HUES48 (cell line): ENCODE data around the gene DNAJB6.

Experiments
- H3K27ac ChIP-seq: one replicate; pipeline ENCODE4 v1.7.0; 2013; ENCODE audit warnings: low read depth, low read length, inconsistent platforms
- H3K27me3 ChIP-seq: 2 replicates; pipeline ENCODE4 v1.6.1; 2013; ENCODE audit warnings: mild to moderate bottlenecking, low read length; ENCODE audit not compliant: control insufficient read depth, insufficient read depth
- H3K36me3 ChIP-seq: 2 replicates; pipeline ENCODE4 v1.6.1; 2013; ENCODE audit warnings: low read length; ENCODE audit not compliant: control insufficient read depth, insufficient read depth
- H3K4me1 ChIP-seq: 2 replicates; pipeline ENCODE4 v1.6.1; 2013; ENCODE audit warnings: mild to moderate bottlenecking, low read length; ENCODE audit not compliant: control insufficient read depth, insufficient read depth
- H3K4me3 ChIP-seq: 2 replicates; pipeline ENCODE4 v1.5.1; 2013; ENCODE audit warnings: mild to moderate bottlenecking, low read depth, low read length
- H3K9ac ChIP-seq: 2 replicates; pipeline ENCODE4 v1.6.1; 2013; ENCODE audit warnings: mild to moderate bottlenecking, low read depth, low read length, moderate library complexity
- H3K9me3 ChIP-seq: 2 replicates; pipeline ENCODE4 v1.6.1; 2013; ENCODE audit warnings: low read length; ENCODE audit not compliant: control insufficient read depth, insufficient read depth

DNAJB6 gene

DNA sequence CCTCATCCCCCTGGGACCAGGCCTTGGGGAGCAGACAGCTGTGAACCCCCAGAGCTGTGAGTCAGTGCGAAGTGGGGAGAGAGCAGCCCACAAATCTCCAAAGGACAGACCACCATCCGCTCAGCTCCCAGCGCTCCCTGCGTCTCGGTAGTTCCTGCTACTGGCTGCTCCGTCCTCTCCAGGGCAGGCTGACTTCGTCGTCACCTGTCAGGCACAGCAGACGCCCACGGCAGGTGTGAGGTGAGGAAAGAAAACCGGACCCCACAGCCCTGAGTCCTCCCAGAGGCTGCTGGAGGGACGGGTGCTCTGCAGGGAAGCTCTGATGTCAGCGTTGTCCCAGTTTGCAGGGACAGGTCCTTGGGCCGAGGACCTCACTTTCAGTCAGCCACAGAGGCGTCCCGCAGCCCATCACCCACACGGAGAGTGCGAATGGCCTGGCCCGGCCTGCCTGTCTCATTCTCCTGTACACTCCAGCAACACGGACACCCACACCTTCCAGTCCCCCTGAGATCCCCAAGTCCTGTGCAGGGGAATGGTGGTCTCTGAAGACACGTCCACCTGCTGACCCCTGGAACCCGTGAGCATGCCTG is 95.2 kb downstream of the DNAJB6 start:
- Histone ChIP-seq H3K9me3 (no peaks in the 10 kb centered on the region), H3K36me3 (no peaks in the 10 kb centered on the region), H3K27ac (no peak overlapping the region), H3K4me1 (peaks cover 6% of the 10 kb centered on the region; the same call in 1 of the 2 replicates), H3K9ac (no peak overlapping the region), H3K27me3 (no peaks in the 10 kb centered on the region), H3K4me3 (no peak overlapping the region)

DNA sequence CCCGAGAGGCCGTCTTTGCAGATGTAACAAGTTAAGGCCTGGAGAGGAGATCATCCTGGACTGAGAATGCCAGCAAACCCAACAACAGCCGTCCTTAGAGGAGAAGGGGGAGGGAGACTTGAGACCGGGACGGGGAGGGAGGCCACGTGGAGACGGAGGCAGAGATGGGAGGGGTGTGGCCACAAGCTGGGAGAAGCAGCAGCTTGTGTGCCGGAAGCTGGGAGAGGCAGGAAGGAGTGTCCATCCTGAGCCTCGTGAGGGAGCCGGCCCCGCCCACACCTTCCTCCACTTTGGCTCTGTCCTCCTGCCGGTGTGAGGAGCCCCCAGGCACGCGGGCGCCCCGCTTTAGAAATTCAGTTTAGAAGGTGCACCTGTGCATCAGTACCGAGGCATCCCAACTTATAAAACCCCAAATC is 95.7 kb downstream of the DNAJB6 start:
- H3K9me3 ChIP-seq, result no peaks in the 10 kb centered on the region
- peaks cover 6% of the 10 kb centered on the region; the same call in 1 of the 2 replicates for H3K4me1 ChIP-seq
- no peaks in the 10 kb centered on the region for H3K36me3 ChIP-seq
- H3K4me3 ChIP-seq, result no peak overlapping the region; the same call in 1 of the 2 replicates
- no peak overlapping the region for H3K9ac ChIP-seq
- no peak overlapping the region for H3K27ac ChIP-seq
- no peaks in the 10 kb centered on the region for H3K27me3 ChIP-seq

DNA sequence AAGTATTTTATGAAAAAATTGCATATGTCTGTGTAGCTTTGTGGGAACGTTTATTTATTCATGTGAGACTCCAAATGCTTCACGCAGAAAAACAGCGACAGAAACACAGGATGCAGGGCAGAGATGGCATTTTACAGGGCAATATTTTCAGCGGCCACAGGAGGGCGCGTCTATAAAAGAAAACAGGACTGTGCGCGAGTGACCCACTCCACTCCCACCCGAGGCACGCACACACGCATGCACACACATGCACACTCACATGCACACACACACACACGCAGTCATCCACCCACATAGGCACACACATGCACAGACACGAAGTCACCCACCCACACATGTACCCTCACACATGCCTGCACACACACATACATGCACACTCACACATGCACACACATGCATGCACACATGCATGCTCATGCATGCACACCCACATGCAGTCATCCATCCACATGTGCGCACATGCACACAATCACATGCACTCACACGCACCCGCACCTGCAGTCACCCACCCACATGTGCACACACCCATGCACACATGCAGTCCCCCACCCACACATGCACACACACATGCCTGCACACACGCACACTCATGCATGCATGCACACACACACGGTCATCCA is 96.3 kb downstream of the DNAJB6 start:
- H3K27me3 ChIP-seq, result no peaks in the 10 kb centered on the region
- no peak overlapping the region for H3K27ac ChIP-seq
- H3K4me3 ChIP-seq, result no peak overlapping the region; the same call in 1 of the 2 replicates
- peaks cover 6% of the 10 kb centered on the region; the same call in 1 of the 2 replicates for H3K4me1 ChIP-seq
- H3K9ac ChIP-seq, result no peak overlapping the region
- H3K9me3 ChIP-seq, result no peaks in the 10 kb centered on the region
- no peaks in the 10 kb centered on the region for H3K36me3 ChIP-seq

DNA sequence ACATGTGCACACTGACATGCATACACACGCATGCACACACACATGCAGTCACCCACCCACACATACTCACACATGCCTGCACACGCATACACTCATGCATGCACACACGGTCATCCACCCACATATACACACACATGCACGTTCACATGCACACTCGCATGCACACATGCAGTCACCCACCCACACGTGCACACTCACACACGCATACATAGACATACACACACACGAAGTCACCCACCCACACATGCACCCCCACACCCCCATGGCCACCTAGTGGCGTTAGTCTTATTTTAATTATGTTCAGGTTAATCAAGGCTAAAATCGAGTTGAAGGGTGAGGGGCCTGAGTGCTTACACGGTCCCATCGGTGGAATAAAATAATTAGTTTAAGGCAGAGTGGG is 96.8 kb downstream of the DNAJB6 start:
- Histone ChIP-seq H3K9ac (no peak overlapping the region), H3K4me1 (peaks cover 6% of the 10 kb centered on the region; the same call in 1 of the 2 replicates), H3K27me3 (no peaks in the 10 kb centered on the region), H3K9me3 (no peaks in the 10 kb centered on the region), H3K36me3 (no peaks in the 10 kb centered on the region), H3K4me3 (no peak overlapping the region), H3K27ac (no peak overlapping the region)

DNA sequence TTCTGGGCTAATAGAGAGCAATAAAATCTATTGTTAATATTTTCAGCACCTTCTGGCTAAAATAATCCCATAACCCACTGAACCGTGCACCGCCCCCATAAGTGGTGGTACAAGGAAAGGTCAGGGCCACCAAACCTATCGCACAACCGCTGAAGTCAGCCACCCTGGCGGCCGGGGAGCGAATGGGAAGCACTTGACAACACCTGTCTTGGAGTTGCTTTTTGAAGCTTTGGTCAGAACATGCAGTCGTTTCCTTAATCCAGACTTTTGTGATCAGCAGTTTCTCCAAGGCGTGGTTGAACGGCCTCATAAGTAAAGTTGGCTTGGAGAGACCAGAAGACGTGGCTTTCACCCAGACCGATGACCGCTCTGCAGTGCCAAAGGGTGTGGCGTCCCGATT is 97.4 kb downstream of the DNAJB6 start:
- H3K9me3 ChIP-seq, result no peaks in the 10 kb centered on the region
- H3K27me3 ChIP-seq, result no peaks in the 10 kb centered on the region
- H3K36me3 ChIP-seq, result no peaks in the 10 kb centered on the region
- no peak overlapping the region for H3K27ac ChIP-seq
- peaks cover 6% of the 10 kb centered on the region; the same call in 1 of the 2 replicates for H3K4me1 ChIP-seq
- no peak overlapping the region for H3K9ac ChIP-seq
- no peak overlapping the region for H3K4me3 ChIP-seq

DNA sequence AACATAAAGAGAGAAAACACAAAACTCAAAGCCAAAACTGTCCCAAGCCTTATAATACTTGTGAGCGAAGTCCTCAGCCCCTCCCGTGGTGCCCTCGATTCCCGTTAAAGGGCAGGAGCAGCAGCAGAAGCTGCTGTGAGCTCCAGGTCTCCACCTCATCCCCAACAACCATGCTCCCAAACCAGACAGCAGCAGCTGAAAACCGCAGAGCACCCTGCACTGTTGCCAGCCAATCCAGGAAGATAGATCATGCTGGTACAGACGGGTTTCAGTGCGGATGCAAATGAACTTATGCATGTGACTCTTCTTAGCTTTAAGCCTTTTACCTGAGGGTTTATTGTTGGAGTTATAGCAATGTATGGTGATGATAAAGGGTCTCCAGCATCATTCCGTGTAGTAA is 97.9 kb downstream of the DNAJB6 start:
- Histone ChIP-seq H3K9me3 (no peaks in the 10 kb centered on the region), H3K4me3 (no peak overlapping the region), H3K27me3 (no peaks in the 10 kb centered on the region), H3K4me1 (peaks cover 6% of the 10 kb centered on the region; the same call in 1 of the 2 replicates), H3K27ac (no peak overlapping the region), H3K36me3 (no peaks in the 10 kb centered on the region), H3K9ac (no peak overlapping the region)

DNA sequence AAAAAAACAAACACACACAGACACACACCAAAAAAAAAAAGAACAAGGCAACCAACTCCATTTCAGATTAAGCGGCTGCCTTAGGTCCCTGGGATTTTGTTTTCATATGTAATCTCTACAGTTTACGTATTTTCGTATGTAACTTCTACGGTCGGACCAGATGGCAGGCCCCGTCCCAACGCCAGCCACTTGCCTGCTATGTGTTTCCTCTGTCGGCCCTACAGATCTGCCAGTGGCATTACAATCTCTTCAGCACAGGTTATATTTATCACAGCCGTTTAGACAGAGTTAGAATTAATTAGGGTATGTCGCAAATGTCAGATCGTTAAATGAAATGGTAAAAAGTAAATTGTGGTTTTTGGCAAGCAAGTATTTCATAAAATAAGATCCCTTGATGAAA is 99.3 kb downstream of the DNAJB6 start:
- Histone ChIP-seq H3K9me3 (no peaks in the 10 kb centered on the region; the same call in 1 of the 2 replicates), H3K27me3 (no peaks in the 10 kb centered on the region), H3K4me1 (peaks cover 6% of the 10 kb centered on the region; the same call in 1 of the 2 replicates), H3K9ac (no peak overlapping the region), H3K36me3 (no peaks in the 10 kb centered on the region), H3K27ac (no peak overlapping the region), H3K4me3 (no peak overlapping the region)

DNA sequence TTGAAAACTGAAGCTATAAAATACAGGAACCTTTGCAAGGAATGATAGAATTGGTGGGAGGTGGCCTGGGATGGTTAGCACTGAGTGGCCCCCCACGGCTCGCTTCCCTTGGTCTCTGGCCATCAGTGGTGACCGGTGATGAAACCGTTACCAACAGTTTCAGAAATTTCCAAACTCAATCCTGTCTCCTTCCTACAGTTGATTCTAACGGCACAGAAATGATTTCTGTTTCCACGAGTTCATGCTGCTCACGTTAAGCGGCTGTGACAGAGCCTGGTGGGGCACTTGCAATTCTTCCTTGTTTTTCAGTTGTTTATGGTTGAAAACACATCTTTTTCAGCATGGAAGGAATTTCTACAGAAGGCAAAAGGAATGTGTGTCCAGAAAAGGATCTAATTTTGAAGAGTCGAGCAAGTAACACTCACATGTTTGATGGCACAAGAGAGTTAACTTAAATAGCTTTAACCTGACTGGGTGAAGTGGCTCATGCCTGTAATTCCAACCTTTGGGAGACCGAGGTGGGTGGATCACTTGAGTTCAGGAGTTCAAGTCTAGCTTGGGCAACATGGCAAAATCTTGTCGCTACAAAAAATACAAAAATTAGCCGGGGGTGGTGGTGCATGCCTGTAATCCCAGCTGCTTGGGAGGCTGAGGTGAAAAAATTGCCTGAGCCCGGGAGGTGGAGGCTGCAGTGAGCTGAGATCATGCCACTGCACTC is 100.1 kb downstream of the DNAJB6 start:
- Histone ChIP-seq H3K27me3 (no peaks in the 10 kb centered on the region), H3K27ac (no peak overlapping the region), H3K36me3 (no peaks in the 10 kb centered on the region), H3K4me1 (peaks cover 6% of the 10 kb centered on the region; the same call in 1 of the 2 replicates), H3K9ac (no peak overlapping the region), H3K4me3 (no peak overlapping the region), H3K9me3 (no peaks in the 10 kb centered on the region; the same call in 1 of the 2 replicates)

DNA sequence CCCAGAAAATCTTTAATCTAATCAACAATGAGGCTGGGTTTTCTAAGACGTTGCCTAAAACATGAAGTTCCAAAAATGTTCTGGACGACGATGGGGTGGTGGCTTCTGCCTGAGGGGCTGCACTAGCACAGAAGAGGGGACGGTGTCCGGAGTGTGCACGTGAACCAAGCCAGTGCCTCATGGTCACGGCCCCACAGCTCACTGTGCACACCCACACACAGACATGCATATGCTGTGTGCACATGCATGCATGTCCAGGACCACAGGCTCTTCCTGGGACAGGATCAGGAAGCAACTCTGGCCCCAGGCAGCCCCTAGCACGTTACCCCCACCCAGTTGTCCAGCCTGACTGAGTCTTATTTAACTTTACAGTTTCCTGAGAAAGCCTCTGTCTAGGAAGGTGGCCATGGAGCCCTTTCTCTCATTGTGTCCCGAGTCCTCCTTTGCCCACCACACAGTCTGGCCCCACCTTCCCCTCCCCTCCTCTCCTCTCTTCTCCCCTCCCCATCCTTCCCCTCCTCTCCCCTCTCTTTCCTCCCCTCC is 100.8 kb downstream of the DNAJB6 start:
- Histone ChIP-seq H3K9ac (no peak overlapping the region), H3K36me3 (no peaks in the 10 kb centered on the region), H3K4me3 (no peak overlapping the region), H3K4me1 (0 out of 2 replicates have a peak, but pooled peaks cover 2% of the 10 kb centered on the region), H3K27me3 (no peaks in the 10 kb centered on the region), H3K9me3 (peaks cover 3% of the 10 kb centered on the region), H3K27ac (no peak overlapping the region)

DNA sequence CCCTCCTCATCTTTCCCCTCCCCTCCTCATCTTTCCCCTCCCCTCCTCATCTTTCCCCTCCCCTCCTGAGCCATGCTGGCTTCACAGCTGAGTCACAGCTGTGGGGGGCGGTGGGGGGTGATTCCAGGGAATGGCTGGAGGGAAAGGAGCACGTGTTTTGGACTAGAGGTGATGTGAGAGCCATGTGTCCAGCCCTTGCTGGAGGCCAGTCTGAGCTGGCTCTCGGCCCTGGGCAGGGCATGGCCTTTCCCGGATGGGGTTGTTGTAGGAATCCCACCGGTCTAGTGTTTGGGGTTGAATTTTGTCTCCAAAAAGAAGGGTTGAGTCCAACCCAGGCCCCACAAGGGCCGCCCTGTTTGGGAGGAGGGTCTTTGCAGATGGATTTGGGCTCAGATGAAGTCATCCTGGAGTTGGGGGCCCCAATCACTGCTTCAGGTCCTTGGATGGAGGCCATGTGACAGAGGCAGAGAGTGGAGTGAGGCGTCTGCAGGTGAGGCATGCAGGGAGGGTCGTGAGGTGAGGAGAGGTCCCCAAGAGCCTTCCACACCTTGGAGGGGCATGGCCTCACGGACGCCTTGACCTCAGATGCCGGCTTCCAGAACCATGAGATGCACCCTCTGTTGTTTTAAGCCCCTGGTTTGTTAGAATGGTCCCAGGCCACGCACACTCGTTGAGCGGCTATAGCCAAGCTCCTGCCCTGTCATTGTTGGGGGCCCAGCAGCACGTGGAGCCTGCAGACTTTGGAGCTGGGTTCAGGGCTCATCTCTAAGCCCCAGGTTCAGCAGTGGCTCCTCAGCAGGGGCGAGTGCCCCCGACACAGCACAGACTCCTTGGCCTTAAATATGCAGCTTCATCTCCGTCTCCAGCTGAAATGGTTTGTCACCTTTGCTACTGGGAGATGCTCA is 101.6 kb downstream of the DNAJB6 start:
- Histone ChIP-seq H3K27ac (no peak overlapping the region), H3K9ac (no peak overlapping the region), H3K4me1 (no peaks in the 10 kb centered on the region), H3K9me3 (peaks cover 11% of the 10 kb centered on the region), H3K27me3 (no peaks in the 10 kb centered on the region), H3K4me3 (no peak overlapping the region), H3K36me3 (no peaks in the 10 kb centered on the region)
